ENCODE results near the gene UHRF1.
"Not testable (repeated sequence)": the region's sequence is repeated elsewhere in the genome, so short reads cannot be mapped to it uniquely, and the experiment has no call there.

UHRF1 gene

GRCh38 chr19:4969772-4970531 lies 60.7 kb downstream of the UHRF1 start:
- TF ChIP-seq CTCF (IDR thresholded peaks at IDR 0.05; ENCODE audit: insufficient read depth, low read depth, low read length, missing control alignments): no peak
- peak; percentile 54 for DNase-seq (ENCODE audit: low read depth)

GRCh38 chr19:4970558-4971423 lies 61.5 kb downstream of the UHRF1 start:
- DNase-seq (ENCODE audit: low read depth): peak; percentile 35
- TF ChIP-seq CTCF (IDR thresholded peaks at IDR 0.05; ENCODE audit: insufficient read depth, low read depth, low read length, missing control alignments): no peak
- H3K4me3 ChIP-seq (ENCODE audit: low read length): peak overlapping the region; percentile 80

More at GRCh38 chr19:4969772-4970531, 60.7 kb downstream of the UHRF1 start:
- peak overlapping the region; percentile 80 for H3K4me3 ChIP-seq (ENCODE audit: low read length)

- peak; percentile 44 for DNase-seq (ENCODE audit: low read depth)
- peak overlapping the region; percentile 80 for H3K4me3 ChIP-seq (ENCODE audit: low read length)
- no peak for TF ChIP-seq CTCF (IDR thresholded peaks at IDR 0.05; ENCODE audit: insufficient read depth, low read depth, low read length, missing control alignments)
These were observed 62.1 kb downstream of the UHRF1 start for GRCh38 chr19:4971424-4971793.

GRCh38 chr19:4971816-4972495 lies 62.7 kb downstream of the UHRF1 start:
- DNase-seq (ENCODE audit: low read depth): no peak
- peak overlapping the region; percentile 80 for H3K4me3 ChIP-seq (ENCODE audit: low read length)
- TF ChIP-seq CTCF (IDR thresholded peaks at IDR 0.05; ENCODE audit: insufficient read depth, low read depth, low read length, missing control alignments): no peak

GRCh38 chr19:4972509-4973230 lies 63.4 kb downstream of the UHRF1 start:
- no peak for TF ChIP-seq CTCF (IDR thresholded peaks at IDR 0.05; ENCODE audit: insufficient read depth, low read depth, low read length, missing control alignments)
- peak; percentile 39 for DNase-seq (ENCODE audit: low read depth)
- no peak overlapping the region for H3K4me3 ChIP-seq (ENCODE audit: low read length)

GRCh38 chr19:4974880-4975469 lies 65.7 kb downstream of the UHRF1 start:
- no peak for TF ChIP-seq CTCF (IDR thresholded peaks at IDR 0.05; ENCODE audit: insufficient read depth, low read depth, low read length, missing control alignments)
- no peak for DNase-seq (ENCODE audit: low read depth)
- H3K4me3 ChIP-seq (ENCODE audit: low read length): no peak overlapping the region

- DNase-seq (ENCODE audit: low read depth): not testable (repeated sequence)
These were observed 66.3 kb downstream of the UHRF1 start for GRCh38 chr19:4975601-4976000.

More at GRCh38 chr19:4975601-4976000, 66.3 kb downstream of the UHRF1 start:
- H3K4me3 ChIP-seq (ENCODE audit: low read length): not testable (repeated sequence)

Data from epithelial cell of esophagus (primary cell).